HFFc6 (cell line): ENCODE data around the gene CNTFR. TPM values are rescaled to one million over a fixed set of nuclear protein-coding genes. Genes with fewer than 3 reads are reported as not detected.

Source experiments
- DNase-seq: peaks from one replicate; pipeline ENCODE4 v3.0.0-alpha.2; 2018
- H3K27ac Mint-ChIP-seq: 2 replicates; pipeline ENCODE4 v1.8.0; 2020; ENCODE audit warnings: mild to moderate bottlenecking, mixed read lengths
- H3K27me3 Mint-ChIP-seq: 2 replicates; pipeline ENCODE4 v1.8.0; 2021; ENCODE audit warnings: mild to moderate bottlenecking, moderate library complexity, mixed read lengths; ENCODE audit not compliant: insufficient read depth
- H3K36me3 Mint-ChIP-seq: 2 replicates; pipeline ENCODE4 v1.8.0; 2021; ENCODE audit warnings: low read depth, mixed read lengths
- H3K4me1 Mint-ChIP-seq: 2 replicates; pipeline ENCODE4 v1.8.0; 2020; ENCODE audit warnings: low read depth, mixed read lengths
- H3K4me3 Mint-ChIP-seq: 2 replicates; pipeline ENCODE4 v1.8.0; 2020; ENCODE audit warnings: mild to moderate bottlenecking, moderate library complexity, mixed read lengths
- H3K9me3 Mint-ChIP-seq: 2 replicates; pipeline ENCODE4 v1.8.0; 2020; ENCODE audit warnings: mild to moderate bottlenecking, mixed read lengths
- total RNA-seq, 6 experiments: library from RNA; stranded (reverse); fragmentation: NEBNext Ultra II Directional; extraction: Animal tissue kit (Norgen Biotek cat#: 25700); gene quantifications; 2 replicates in 1 of 6; 3 replicates in 5 of 6; pipeline ENCODE4 v1.2.3, GENCODE V29; 2021
- TF ChIP-seq, protein P1 (sequence below): fragments of 200-600 bp; sonication (generic); IDR thresholded peaks from 2 replicates; pipeline ENCODE4 v1.5.0; 2021; ENCODE audit warnings: antibody characterized with exemption, mild to moderate bottlenecking

The CNTFR gene
- total RNA-seq, 6 experiments from 2014 or later = not detected

- no peaks in the 10 kb centered on the region for H3K9me3 Mint-ChIP-seq
- no peak for DNase-seq
- H3K4me1 Mint-ChIP-seq = no peaks in the 10 kb centered on the region
- peaks cover 54% of the 10 kb centered on the region for H3K27me3 Mint-ChIP-seq
- TF ChIP-seq, protein P1, sequence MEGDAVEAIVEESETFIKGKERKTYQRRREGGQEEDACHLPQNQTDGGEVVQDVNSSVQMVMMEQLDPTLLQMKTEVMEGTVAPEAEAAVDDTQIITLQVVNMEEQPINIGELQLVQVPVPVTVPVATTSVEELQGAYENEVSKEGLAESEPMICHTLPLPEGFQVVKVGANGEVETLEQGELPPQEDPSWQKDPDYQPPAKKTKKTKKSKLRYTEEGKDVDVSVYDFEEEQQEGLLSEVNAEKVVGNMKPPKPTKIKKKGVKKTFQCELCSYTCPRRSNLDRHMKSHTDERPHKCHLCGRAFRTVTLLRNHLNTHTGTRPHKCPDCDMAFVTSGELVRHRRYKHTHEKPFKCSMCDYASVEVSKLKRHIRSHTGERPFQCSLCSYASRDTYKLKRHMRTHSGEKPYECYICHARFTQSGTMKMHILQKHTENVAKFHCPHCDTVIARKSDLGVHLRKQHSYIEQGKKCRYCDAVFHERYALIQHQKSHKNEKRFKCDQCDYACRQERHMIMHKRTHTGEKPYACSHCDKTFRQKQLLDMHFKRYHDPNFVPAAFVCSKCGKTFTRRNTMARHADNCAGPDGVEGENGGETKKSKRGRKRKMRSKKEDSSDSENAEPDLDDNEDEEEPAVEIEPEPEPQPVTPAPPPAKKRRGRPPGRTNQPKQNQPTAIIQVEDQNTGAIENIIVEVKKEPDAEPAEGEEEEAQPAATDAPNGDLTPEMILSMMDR = no peak
- H3K36me3 Mint-ChIP-seq = no peaks in the 10 kb centered on the region
- no peak overlapping the region for H3K4me3 Mint-ChIP-seq
- H3K27ac Mint-ChIP-seq = no peak overlapping the region
Observed at GRCh38 chr9:34582787-34583186, 6.7 kb downstream of the CNTFR start.

- TF ChIP-seq, protein P1 = no peak
- Mint-ChIP-seq H3K36me3 (no peaks in the 10 kb centered on the region), H3K4me1 (no peaks in the 10 kb centered on the region), H3K4me3 (no peak overlapping the region), H3K27ac (no peak overlapping the region), H3K9me3 (no peaks in the 10 kb centered on the region), H3K27me3 (peaks cover 50% of the 10 kb centered on the region)
- DNase-seq = no peak
Observed at GRCh38 chr9:34581318-34581717, 8.2 kb downstream of the CNTFR start.

DNA sequence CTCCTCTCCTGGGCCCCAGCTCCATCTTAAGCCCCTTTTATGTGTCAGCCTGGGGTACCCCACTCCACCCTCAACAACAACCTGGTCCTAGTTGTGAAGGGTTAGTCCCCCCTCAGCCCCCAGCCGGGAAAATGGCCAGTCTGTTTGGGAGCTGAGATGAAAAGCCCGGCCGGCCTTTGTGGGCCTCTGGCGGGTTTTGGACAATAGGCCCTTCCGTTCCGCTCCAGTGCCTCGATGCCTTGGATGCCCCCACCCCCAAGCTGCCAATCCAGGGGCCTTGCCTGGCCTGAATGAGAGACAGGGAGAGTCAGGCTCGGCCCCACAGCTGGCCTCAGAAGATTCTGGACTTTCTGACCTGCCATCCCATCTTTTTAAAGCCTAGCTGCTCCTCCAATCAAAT is 9.2 kb downstream of the CNTFR start:
- no peak for DNase-seq
- no peak overlapping the region for H3K27ac Mint-ChIP-seq
- no peaks in the 10 kb centered on the region for H3K36me3 Mint-ChIP-seq
- TF ChIP-seq, protein P1 = no peak
- peaks cover 46% of the 10 kb centered on the region for H3K27me3 Mint-ChIP-seq
- H3K4me1 Mint-ChIP-seq = no peaks in the 10 kb centered on the region
- H3K4me3 Mint-ChIP-seq = no peak overlapping the region
- H3K9me3 Mint-ChIP-seq = no peaks in the 10 kb centered on the region

DNA sequence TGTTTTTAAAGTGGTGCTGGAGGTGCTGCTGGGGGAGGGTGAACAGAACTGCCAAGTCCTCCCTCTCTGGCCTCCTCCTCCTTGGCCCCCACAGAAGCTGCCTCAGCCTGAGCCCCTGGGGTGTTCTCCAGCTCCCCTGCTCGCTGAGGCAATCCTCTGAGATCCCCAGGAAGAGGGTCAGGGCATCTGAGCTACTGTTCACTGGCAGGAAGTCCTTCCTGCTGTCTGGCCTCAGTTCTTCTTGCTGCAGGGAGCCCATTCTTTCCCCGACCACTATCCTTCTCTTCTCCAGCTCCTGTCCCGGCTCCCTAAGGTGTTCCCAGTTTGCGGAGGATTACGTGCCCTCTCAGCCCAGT is 9.7 kb downstream of the CNTFR start:
- Mint-ChIP-seq H3K27ac (no peak overlapping the region), H3K27me3 (peaks cover 44% of the 10 kb centered on the region), H3K4me1 (no peaks in the 10 kb centered on the region)

GRCh38 chr9:34579104-34579807 is 10.3 kb downstream of the CNTFR start:
- Mint-ChIP-seq H3K27me3 (peaks cover 47% of the 10 kb centered on the region), H3K36me3 (no peaks in the 10 kb centered on the region), H3K27ac (no peak overlapping the region), H3K4me3 (no peak overlapping the region), H3K9me3 (no peaks in the 10 kb centered on the region), H3K4me1 (no peaks in the 10 kb centered on the region)
- DNase-seq = no peak
- TF ChIP-seq, protein P1 = no peak

More for the DNA sequence above, 9.7 kb downstream of the CNTFR start:
- TF ChIP-seq, protein P1 = no peak
- DNase-seq = no peak
- H3K9me3 Mint-ChIP-seq = no peaks in the 10 kb centered on the region
- H3K36me3 Mint-ChIP-seq = no peaks in the 10 kb centered on the region
- H3K4me3 Mint-ChIP-seq = no peak overlapping the region
